AG08395 (cell line): ENCODE results near the gene TMEM18.
A peak's percentile ranks its signal among the peaks of the same experiment; 100 is the strongest.

Experiments
- DNase-seq: peaks from one replicate; pipeline ENCODE4 v3.0.0; 2012; ENCODE audit warnings: mixed read lengths, low spot score

Gene TMEM18

GRCh38 chr2:650343-651310 is 26.6 kb downstream of the TMEM18 start:
- peak; percentile 49 for DNase-seq

GRCh38 chr2:649426-650342 is 27.5 kb downstream of the TMEM18 start:
- DNase-seq, result no peak

- no peak for DNase-seq
These were observed 28.5 kb downstream of the TMEM18 start for GRCh38 chr2:648476-649424.

GRCh38 chr2:647691-648231 is 29.4 kb downstream of the TMEM18 start:
- no peak for DNase-seq

- no peak for DNase-seq
These were observed 30.1 kb downstream of the TMEM18 start for GRCh38 chr2:647003-647560.

GRCh38 chr2:644871-645270 is 32.3 kb downstream of the TMEM18 start:
- DNase-seq, result no peak

- DNase-seq, result no peak
These were observed 33.4 kb downstream of the TMEM18 start for GRCh38 chr2:643761-644160.

GRCh38 chr2:643334-643733 is 33.9 kb downstream of the TMEM18 start:
- DNase-seq, result no peak

- no peak for DNase-seq
These were observed 35.1 kb downstream of the TMEM18 start for GRCh38 chr2:641872-642815.

GRCh38 chr2:641164-641871 is 35.9 kb downstream of the TMEM18 start:
- DNase-seq, result no peak

GRCh38 chr2:639703-640102 is 37.5 kb downstream of the TMEM18 start:
- DNase-seq, result no peak

GRCh38 chr2:637804-638203 is 39.4 kb downstream of the TMEM18 start:
- DNase-seq, result no peak

- no peak for DNase-seq
These were observed 39.8 kb downstream of the TMEM18 start for GRCh38 chr2:637406-637776.

- DNase-seq, result peak; percentile 80
These were observed 40.4 kb downstream of the TMEM18 start for GRCh38 chr2:636641-637405.

- DNase-seq, result no peak
These were observed 41.3 kb downstream of the TMEM18 start for GRCh38 chr2:635687-636621.

GRCh38 chr2:634636-635388 is 42.4 kb downstream of the TMEM18 start:
- no peak for DNase-seq

- DNase-seq, result no peak
These were observed 43.2 kb downstream of the TMEM18 start for GRCh38 chr2:634041-634440.
